Measurements from ENCODE around the gene SLC1A3.

Gene SLC1A3

DNA sequence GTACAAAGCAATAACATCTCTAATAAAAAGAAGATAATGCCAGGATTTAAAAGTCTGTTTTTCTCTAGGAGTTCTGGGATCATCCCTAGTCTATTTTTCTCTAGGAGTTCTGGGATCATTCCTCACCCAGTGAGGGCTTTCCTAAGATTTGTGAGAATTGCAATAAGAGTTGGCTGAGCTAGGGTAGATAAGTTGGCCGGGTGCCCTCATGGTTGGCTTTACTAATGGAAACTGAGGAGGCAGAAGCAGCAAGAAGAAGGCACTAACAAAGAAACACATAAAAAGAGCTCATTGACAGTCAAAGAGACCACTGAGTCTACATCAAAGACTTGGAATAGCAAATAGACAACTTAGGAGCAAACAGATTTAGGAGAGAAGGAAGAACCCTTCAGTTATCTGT lies 4.2 kb downstream of the SLC1A3 start:
- no peak overlapping the region for H3K4me3 ChIP-seq (ENCODE audit: low read depth, low read length)
- no peak for TF ChIP-seq CTCF (IDR thresholded peaks at IDR 0.05; ENCODE audit: low read depth, low read length)

GRCh38 chr5:36611520-36612274 lies 5.3 kb downstream of the SLC1A3 start:
- H3K4me3 ChIP-seq (ENCODE audit: low read depth, low read length), result no peak overlapping the region
- no peak for TF ChIP-seq CTCF (IDR thresholded peaks at IDR 0.05; ENCODE audit: low read depth, low read length)

- TF ChIP-seq CTCF (IDR thresholded peaks at IDR 0.05; ENCODE audit: low read depth, low read length), result no peak
Observed at GRCh38 chr5:36613241-36613640, 6.8 kb downstream of the SLC1A3 start.

DNA sequence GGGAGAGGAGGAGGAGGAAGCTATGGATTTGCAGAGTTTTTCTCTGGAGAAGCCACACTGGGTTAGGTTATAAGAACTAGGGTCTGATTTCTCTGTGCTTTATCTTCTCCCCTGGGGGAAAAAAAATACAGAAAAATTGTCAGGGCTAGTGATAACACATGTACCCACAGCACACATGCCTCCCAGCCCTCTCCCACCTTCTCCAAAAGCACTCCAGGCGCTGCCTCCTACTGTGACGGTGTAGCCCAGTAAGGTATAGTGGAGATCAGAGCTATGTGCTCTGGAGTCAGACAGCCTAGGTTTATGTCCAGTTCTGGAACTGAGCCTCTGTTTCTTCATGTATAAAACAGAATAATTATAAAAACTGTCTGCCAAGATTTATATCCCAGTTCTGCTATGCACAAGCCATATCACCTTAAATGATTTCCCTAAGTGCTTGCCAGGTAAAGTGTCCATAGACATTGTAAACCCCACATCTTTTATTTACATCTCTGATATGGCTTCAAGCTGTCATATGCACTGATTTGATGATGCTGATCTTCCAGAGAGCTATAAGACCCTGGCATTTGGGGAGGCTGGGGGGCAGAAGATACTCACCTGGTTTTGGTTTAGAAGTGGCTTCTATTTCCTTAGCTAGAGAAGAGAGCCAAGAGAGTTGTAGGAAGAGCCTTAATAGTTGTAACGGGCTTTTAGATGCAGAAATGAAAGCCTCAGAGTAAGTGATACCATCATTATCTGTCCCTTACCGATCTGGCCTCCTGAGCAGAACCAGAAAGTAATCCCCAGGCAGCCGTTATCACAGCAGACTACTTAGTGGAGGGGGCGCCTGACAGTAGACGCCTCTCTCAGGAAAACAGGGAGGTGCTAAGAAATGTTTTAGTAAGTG lies 7.6 kb downstream of the SLC1A3 start:
- TF ChIP-seq CTCF (IDR thresholded peaks at IDR 0.05; ENCODE audit: low read depth, low read length), result no peak

More at GRCh38 chr5:36613241-36613640, 6.8 kb downstream of the SLC1A3 start:
- no peak overlapping the region for H3K4me3 ChIP-seq (ENCODE audit: low read depth, low read length)

GRCh38 chr5:36614657-36615308 lies 8.4 kb downstream of the SLC1A3 start:
- no peak overlapping the region for H3K4me3 ChIP-seq (ENCODE audit: low read depth, low read length)
- TF ChIP-seq CTCF (IDR thresholded peaks at IDR 0.05; ENCODE audit: low read depth, low read length), result no peak

More for the DNA sequence above, 7.6 kb downstream of the SLC1A3 start:
- no peak overlapping the region for H3K4me3 ChIP-seq (ENCODE audit: low read depth, low read length)

GRCh38 chr5:36619012-36619635 lies 12.7 kb downstream of the SLC1A3 start:
- no peak overlapping the region for H3K4me3 ChIP-seq (ENCODE audit: low read depth, low read length)

More at GRCh38 chr5:36619012-36619635, 12.7 kb downstream of the SLC1A3 start:
- no peak for TF ChIP-seq CTCF (IDR thresholded peaks at IDR 0.05; ENCODE audit: low read depth, low read length)
